K562 (cell line): ENCODE results near the gene PRKAA1.

ENCODE experiments used
- GABPA ChIP-seq: fragments of 200-800 bp; sonication (Bioruptor generic); conservative IDR thresholded peaks from 2 replicates; pipeline ENCODE4 v1.6.1; 2016; ENCODE audit warnings: low read depth, missing genetic modification characterization, missing compliant biosample characterization
- PPARD ChIP-seq: fragments of 250-450 bp; sonication (Bioruptor Pico); IDR thresholded peaks from 2 replicates; pipeline ENCODE4 v1.8.0; 2022; ENCODE audit warnings: inconsistent platforms, mild to moderate bottlenecking, moderate library complexity
- SNRNP70 ChIP-seq: fragments of 200-400 bp; formaldehyde crosslinking; optimal IDR thresholded peaks from 2 replicates; pipeline ENCODE3; 2017; ENCODE audit warnings: low read depth, low read length

GRCh38 chr5:40798801-40799210 lies 632 bp upstream of the PRKAA1 start:
- TF ChIP-seq GABPA (tag) (no peak; the same call in 1 of the 2 replicates), PPARD (CRISPR knock-in tag) (no peak), SNRNP70 (no peak)
